Esophagus (tissue), 2 donors: ENCODE measurements around the gene TXNRD2. TPM values are rescaled to one million over a fixed set of nuclear protein-coding genes. Genes with fewer than 3 reads are reported as not detected.

Source experiments
- H3K27ac ChIP-seq, 2 donors: one replicate each; pipeline ENCODE4 v1.5.1; 2013; ENCODE audit warnings: low read depth in 2 of 2, mild to moderate bottlenecking in 2 of 2, inconsistent platforms in 1 of 2, low read length in 1 of 2, moderate library complexity in 1 of 2
- H3K27me3 ChIP-seq, 2 donors: one replicate each; pipeline ENCODE4 v1.6.1; 2013; ENCODE audit warnings: low read length in 2 of 2, control low read depth in 1 of 2, mild to moderate bottlenecking in 1 of 2; ENCODE audit not compliant: insufficient read depth in 2 of 2, control insufficient read depth in 1 of 2
- H3K36me3 ChIP-seq, 2 donors: one replicate each; pipeline ENCODE4 v1.6.1; 2013; ENCODE audit warnings: low read length in 1 of 2; ENCODE audit not compliant: control insufficient read depth in 2 of 2, insufficient read depth in 2 of 2
- H3K4me1 ChIP-seq, 2 donors: one replicate each; pipeline ENCODE4 v1.6.1; 2013; ENCODE audit warnings: low read length in 1 of 2; ENCODE audit not compliant: control insufficient read depth in 2 of 2, insufficient read depth in 2 of 2
- H3K4me3 ChIP-seq, 2 donors: one replicate each; pipeline ENCODE4 v1.5.1; 2013; ENCODE audit warnings: low read length in 2 of 2, mild to moderate bottlenecking in 2 of 2, low read depth in 1 of 2, moderate library complexity in 1 of 2
- H3K9me3 ChIP-seq, 2 donors: one replicate each; pipeline ENCODE4 v1.6.1; 2013; ENCODE audit warnings: mild to moderate bottlenecking in 2 of 2, low read depth in 1 of 2, low read length in 1 of 2, moderate library complexity in 1 of 2; ENCODE audit not compliant: control insufficient read depth in 2 of 2, insufficient read depth in 1 of 2
- WGBS, 2 donors: extraction: QIAGEN DNeasy Blood & Tissue Kit; methylation state at CpG; one replicate each; pipeline ENCODE4 v1.1.7; 2013; 5-methylcytosine and 5-hydroxymethylcytosine counted together
- polyA plus RNA-seq, 2 donors: library from polyadenylated mRNA; stranded (reverse); fragments of 200-250 nt; gene quantifications; one replicate each; pipeline ENCODE4 v1.2.3, GENCODE V29; 2013
- donor health status: healthy with polysubstance abuse.
- donor health status: Bipolar disorder and iron deficiency.

Gene TXNRD2
- polyA plus RNA-seq, 2 donors: 9.6 to 20.6 TPM

- H3K4me1 ChIP-seq: peaks cover 19 to 56% of the 10 kb centered on the region in 2 donors
- H3K27ac ChIP-seq: peak overlapping the region; percentile 41 to 69
- H3K9me3 ChIP-seq: peaks cover 0 to 2% of the 10 kb centered on the region in 2 donors
- H3K4me3 ChIP-seq: no peak overlapping the region
- 40 to 57% methylated on average over 7 of the region's 7 CpGs for WGBS, 2 donors
- no peaks in the 10 kb centered on the region for H3K27me3 ChIP-seq
- peaks cover 6 to 25% of the 10 kb centered on the region in 2 donors for H3K36me3 ChIP-seq
These were observed 93.1 kb downstream of the TXNRD2 start for GRCh38 chr22:19848298-19849224.

GRCh38 chr22:19847345-19847632 lies 94.3 kb downstream of the TXNRD2 start:
- WGBS, 2 donors: 95 to 98% methylated on average over 2 of the region's 2 CpGs

GRCh38 chr22:19846620-19847344 lies 94.8 kb downstream of the TXNRD2 start:
- Histone ChIP-seq H3K36me3 (peaks cover 6 to 17% of the 10 kb centered on the region in 2 donors), H3K4me1 (peaks cover 8 to 39% of the 10 kb centered on the region in 2 donors), H3K27me3 (no peaks in the 10 kb centered on the region), H3K27ac (no peak overlapping the region), H3K9me3 (peaks cover 0 to 2% of the 10 kb centered on the region in 2 donors), H3K4me3 (no peak overlapping the region)
- 91 to 92% methylated on average over 9 of the region's 9 CpGs for WGBS, 2 donors

More at GRCh38 chr22:19847345-19847632, 94.3 kb downstream of the TXNRD2 start:
- H3K9me3 ChIP-seq: peaks cover 0 to 2% of the 10 kb centered on the region in 2 donors
- H3K27ac ChIP-seq: no peak overlapping the region
- peaks cover 6 to 22% of the 10 kb centered on the region in 2 donors for H3K36me3 ChIP-seq
- H3K4me3 ChIP-seq: no peak overlapping the region
- peaks cover 13 to 44% of the 10 kb centered on the region in 2 donors for H3K4me1 ChIP-seq
- H3K27me3 ChIP-seq: no peaks in the 10 kb centered on the region

GRCh38 chr22:19845054-19845722 lies 96.4 kb downstream of the TXNRD2 start:
- peaks cover 0 to 2% of the 10 kb centered on the region in 2 donors for H3K9me3 ChIP-seq
- no peaks in the 10 kb centered on the region for H3K27me3 ChIP-seq
- peaks cover 8 to 30% of the 10 kb centered on the region in 2 donors for H3K4me1 ChIP-seq
- 72 to 77% methylated on average over 8 of the region's 8 CpGs for WGBS, 2 donors
- no peak overlapping the region for H3K4me3 ChIP-seq
- peaks cover 0 to 1% of the 10 kb centered on the region in 2 donors for H3K36me3 ChIP-seq
- H3K27ac ChIP-seq: peak overlapping the region in 1 of 2 donors; percentile 21

- Histone ChIP-seq H3K27ac (peak overlapping the region; percentile 21 to 26), H3K9me3 (peaks cover 0 to 2% of the 10 kb centered on the region in 2 donors), H3K4me1 (peaks cover 8 to 28% of the 10 kb centered on the region in 2 donors), H3K4me3 (no peak overlapping the region), H3K36me3 (no peaks in the 10 kb centered on the region), H3K27me3 (no peaks in the 10 kb centered on the region)
- 27 to 41% methylated on average over 18 of the region's 18 CpGs for WGBS, 2 donors
These were observed 97.1 kb downstream of the TXNRD2 start for GRCh38 chr22:19844377-19845053.

- 54 to 65% methylated on average over 11 of the region's 11 CpGs for WGBS, 2 donors
- H3K27me3 ChIP-seq: no peaks in the 10 kb centered on the region
- no peak overlapping the region for H3K4me3 ChIP-seq
- peaks cover 8 to 28% of the 10 kb centered on the region in 2 donors for H3K4me1 ChIP-seq
- H3K27ac ChIP-seq: peak overlapping the region; percentile 21 to 26
- peaks cover 0 to 2% of the 10 kb centered on the region in 2 donors for H3K9me3 ChIP-seq
- no peaks in the 10 kb centered on the region for H3K36me3 ChIP-seq
These were observed 97.7 kb downstream of the TXNRD2 start for GRCh38 chr22:19843857-19844376.

GRCh38 chr22:19843107-19843856 lies 98.3 kb downstream of the TXNRD2 start:
- peaks cover 0 to 2% of the 10 kb centered on the region in 2 donors for H3K9me3 ChIP-seq
- H3K27ac ChIP-seq: no peak overlapping the region
- no peaks in the 10 kb centered on the region for H3K27me3 ChIP-seq
- 66 to 69% methylated on average over 27 of the region's 27 CpGs for whole genome bisulfite sequencing, 2 donors
- peaks cover 8 to 21% of the 10 kb centered on the region in 2 donors for H3K4me1 ChIP-seq
- H3K4me3 ChIP-seq: no peak overlapping the region
- no peaks in the 10 kb centered on the region for H3K36me3 ChIP-seq

- Histone ChIP-seq H3K4me3 (no peak overlapping the region), H3K36me3 (no peaks in the 10 kb centered on the region), H3K27ac (no peak overlapping the region), H3K4me1 (peaks cover 8 to 19% of the 10 kb centered on the region in 2 donors), H3K27me3 (no peaks in the 10 kb centered on the region), H3K9me3 (peaks cover 0 to 2% of the 10 kb centered on the region in 2 donors)
- 83 to 84% methylated on average over 12 of the region's 12 CpGs for WGBS, 2 donors
These were observed 99.1 kb downstream of the TXNRD2 start for GRCh38 chr22:19842393-19843106.
